IMR-90 (cell line): ENCODE measurements around the gene C1orf87. TPM values are rescaled to one million over a fixed set of nuclear protein-coding genes. Genes with fewer than 3 reads are reported as not detected.
A peak's percentile ranks its signal among the peaks of the same experiment; 100 is the strongest.

ENCODE experiments used
- ATAC-seq: fragments of 200-7000 bp; cut with Tn5 transposase; 2 replicates; pipeline ENCODE4 v1.9.1; 2020; ENCODE audit warnings: low read depth, mild to moderate bottlenecking, moderate library complexity
- BruUV-seq: library from RNA; stranded (reverse); fragments of 400-500 nt; replicated peaks from 2 replicates; lab custom pipeline; 2021; lab: Mats Ljungman, UMichigan
- CTCF ChIA-PET: fragments of 300-600 bp; formaldehyde crosslinking; extraction: SDS; loops from one replicate; lab custom pipeline; 2021; ENCODE audit warnings: antibody characterized with exemption; lab: Yijun Ruan, JAX
- POLR2A ChIA-PET: fragments of 300-600 bp; sonication (Branson Sonifier 250); formaldehyde crosslinking; loops from one replicate; lab custom pipeline; 2022; ENCODE audit warnings: antibody characterized with exemption; ENCODE audit not compliant: unreplicated experiment; lab: Charles Lee
- DNase-seq: peaks from one replicate; pipeline ENCODE4 v3.0.0; 2013
- H2AFZ ChIP-seq: replicated peaks from 2 replicates; pipeline ENCODE3; 2013; ENCODE audit warnings: low read length, mild to moderate bottlenecking; ENCODE audit not compliant: poor library complexity
- H2AK5ac ChIP-seq: 2 replicates; pipeline ENCODE4 v1.6.1; 2013; ENCODE audit warnings: low read depth, low read length, inconsistent platforms
- H2AK9ac ChIP-seq: replicated peaks from 2 replicates; pipeline ENCODE3; 2013; ENCODE audit warnings: mild to moderate bottlenecking, low read depth, low read length, moderate library complexity; ENCODE audit not compliant: poor library complexity
- H2BK120ac ChIP-seq: 2 replicates; pipeline ENCODE4 v1.6.1; 2013; ENCODE audit warnings: low read depth, low read length, inconsistent platforms
- H2BK15ac ChIP-seq: 3 replicates; pipeline ENCODE4 v1.6.1; 2013; ENCODE audit warnings: low read depth, low read length, inconsistent platforms
- H2BK20ac ChIP-seq: 2 replicates; pipeline ENCODE4 v1.6.1; 2013; ENCODE audit warnings: low read depth, mild to moderate bottlenecking, inconsistent platforms, low read length, moderate library complexity
- H2BK5ac ChIP-seq: 2 replicates; pipeline ENCODE4 v1.6.1; 2013; ENCODE audit warnings: mild to moderate bottlenecking, low read depth, low read length, inconsistent platforms; ENCODE audit not compliant: poor library complexity, severe bottlenecking
- H3K14ac ChIP-seq: replicated peaks from 2 replicates; pipeline ENCODE4 v1.6.1; 2013; ENCODE audit warnings: low read depth, low read length, inconsistent platforms
- H3K18ac ChIP-seq: 2 replicates; pipeline ENCODE4 v1.6.1; 2013; ENCODE audit warnings: low read depth, low read length, control low read depth
- H3K23ac ChIP-seq: 2 replicates; pipeline ENCODE4 v1.6.1; 2013; ENCODE audit warnings: low read depth, low read length, inconsistent platforms
- H3K27ac ChIP-seq: 2 replicates; pipeline ENCODE4 v1.5.1; 2013; ENCODE audit warnings: mild to moderate bottlenecking, control low read depth, low read length; ENCODE audit not compliant: insufficient read depth
- H3K27me3 ChIP-seq: 2 replicates; pipeline ENCODE4 v1.6.1; 2013; ENCODE audit warnings: low read length; ENCODE audit not compliant: control insufficient read depth, insufficient read depth
- H3K36me3 ChIP-seq: 2 replicates; pipeline ENCODE4 v1.6.1; 2013; ENCODE audit warnings: low read length, mixed read lengths; ENCODE audit not compliant: control insufficient read depth, insufficient read depth
- H3K4ac ChIP-seq: 2 replicates; pipeline ENCODE4 v1.6.1; 2013; ENCODE audit warnings: low read depth, low read length, inconsistent platforms
- H3K4me1 ChIP-seq: 2 replicates; pipeline ENCODE4 v1.6.1; 2013; ENCODE audit warnings: low read length, mixed read lengths; ENCODE audit not compliant: control insufficient read depth, insufficient read depth
- H3K4me2 ChIP-seq: 2 replicates; pipeline ENCODE4 v1.6.1; 2013; ENCODE audit warnings: low read depth, mild to moderate bottlenecking, control low read depth, low read length, moderate library complexity
- H3K4me3 ChIP-seq: 2 replicates; pipeline ENCODE4 v1.5.1; 2013; ENCODE audit warnings: low read depth, mild to moderate bottlenecking, control low read depth, low read length, moderate library complexity; ENCODE audit not compliant: insufficient read depth
- H3K56ac ChIP-seq: 2 replicates; pipeline ENCODE4 v1.6.1; 2013; ENCODE audit warnings: low read length, inconsistent platforms; ENCODE audit not compliant: insufficient read depth; ENCODE audit errors: extremely low read depth
- H3K79me1 ChIP-seq, 2 experiments: 2 replicates each; pipeline ENCODE4 v1.6.1; 2013; ENCODE audit warnings: low read length in 2 of 2, inconsistent platforms in 1 of 2, low read depth in 1 of 2
- H3K9ac ChIP-seq: 2 replicates; pipeline ENCODE4 v1.6.1; 2013; ENCODE audit warnings: low read depth, low read length, control low read depth
- H3K9me1 ChIP-seq: 2 replicates; pipeline ENCODE4 v1.6.1; 2013; ENCODE audit warnings: low read length, inconsistent platforms; ENCODE audit not compliant: insufficient read depth
- H3K9me3 ChIP-seq: 2 replicates; pipeline ENCODE4 v1.6.1; 2013; ENCODE audit warnings: low read length; ENCODE audit not compliant: control insufficient read depth, insufficient read depth
- H4K20me1 ChIP-seq: 2 replicates; pipeline ENCODE4 v1.6.1; 2013; ENCODE audit warnings: low read length, inconsistent platforms; ENCODE audit not compliant: insufficient read depth
- H4K5ac ChIP-seq: 2 replicates; pipeline ENCODE4 v1.6.1; 2013; ENCODE audit warnings: mild to moderate bottlenecking, low read depth, low read length, control low read depth
- H4K8ac ChIP-seq, 2 experiments: 2 replicates each; pipeline ENCODE4 v1.6.1; 2013; ENCODE audit warnings: low read depth in 2 of 2, low read length in 2 of 2, control low read depth in 1 of 2, inconsistent platforms in 1 of 2
- H4K91ac ChIP-seq: 2 replicates; pipeline ENCODE4 v1.6.1; 2013; ENCODE audit warnings: low read depth, low read length, inconsistent platforms; ENCODE audit not compliant: insufficient read depth
- BHLHE40 ChIP-seq: fragments of 150-350 bp; IDR thresholded peaks from 2 replicates; pipeline ENCODE4 v1.6.1; 2016; ENCODE audit warnings: mild to moderate bottlenecking, low read depth, low read length
- MAFK ChIP-seq: IDR thresholded peaks from 2 replicates; pipeline ENCODE4 v1.6.1; 2012; ENCODE audit warnings: low read depth, low read length, improper control_type of control experiment
- MAZ ChIP-seq: IDR thresholded peaks from 2 replicates; pipeline ENCODE4 v1.6.1; 2012; ENCODE audit warnings: low read depth, mild to moderate bottlenecking, low read length, improper control_type of control experiment, moderate library complexity, borderline replicate concordance
- NFE2L2 ChIP-seq: fragments of 150-350 bp; IDR thresholded peaks from 2 replicates; pipeline ENCODE4 v1.6.1; 2016; ENCODE audit warnings: low read depth, mild to moderate bottlenecking, low read length
- POLR2A ChIP-seq: IDR thresholded peaks from 2 replicates; pipeline ENCODE4 v1.6.1; 2012; ENCODE audit warnings: mild to moderate bottlenecking, low read depth, low read length
- RCOR1 ChIP-seq: IDR thresholded peaks from 2 replicates; pipeline ENCODE4 v1.6.1; 2012; ENCODE audit warnings: mild to moderate bottlenecking, low read length, improper control_type of control experiment; ENCODE audit not compliant: insufficient replicate concordance
- SMC3 ChIP-seq: fragments of 150-350 bp; IDR thresholded peaks from 2 replicates; pipeline ENCODE4 v1.6.1; 2016; ENCODE audit warnings: low read depth, mild to moderate bottlenecking, antibody characterized with exemption, low read length, moderate library complexity
- WGBS, 2 experiments: methylation state at CpG; one replicate each; pipeline versions ENCODE4 v1.1.5 to v1.1.7; 2013; ENCODE audit warnings: missing lambda C conversion rate in 2 of 2; ENCODE audit not compliant: insufficient read length in 1 of 2; ENCODE audit errors: extremely low coverage in 2 of 2; 5-methylcytosine and 5-hydroxymethylcytosine counted together
- dilution Hi-C: fragments of 300-500 bp; cut with HindIII; formaldehyde crosslinking; loops from one replicate; pipeline ENCODE4 v1.14.3; 2018; ENCODE audit warnings: low sequenced_read_pairs; ENCODE audit not compliant: unreplicated experiment
- in situ Hi-C: fragments of 300-500 bp; cut with MboI; formaldehyde crosslinking; loops from 3 replicates; pipeline ENCODE4 v1.14.3; 2019; ENCODE audit warnings: low sequenced_read_pairs, inconsistent platforms, mixed read lengths
- intact Hi-C: fragments of 100-400 bp; cut with micrococcal nuclease; formaldehyde crosslinking; loops from 2 replicates; pipeline ENCODE4 v1.10.0; 2022
- polyA plus RNA-seq, 3 experiments: library from polyadenylated mRNA; depleted of rRNA; stranded (reverse); fragments of >200 nt; gene quantifications; 2 replicates each; pipeline ENCODE4 v1.2.3, GENCODE V29; 2012; ENCODE audit warnings: low replicate concordance in 1 of 3
- total RNA-seq: library from RNA; depleted of rRNA; stranded (reverse); fragments of >200 nt; gene quantifications from 2 replicates; pipeline ENCODE4 v1.2.3, GENCODE V29; 2012
- TF ChIP-seq, protein P1 (sequence below): fragments of 150-350 bp; IDR thresholded peaks from 2 replicates; pipeline ENCODE4 v1.6.1; 2016; ENCODE audit warnings: low read depth, mild to moderate bottlenecking, low read length, moderate library complexity, borderline replicate concordance
- TF ChIP-seq, protein P2 (sequence below): fragments of 150-350 bp; IDR thresholded peaks from 2 replicates; pipeline ENCODE4 v1.6.1; 2017; ENCODE audit warnings: mild to moderate bottlenecking, antibody characterized with exemption, low read length, low read depth

C1orf87 gene
- total and polyA plus RNA-seq, 2 of the 4 experiments (the other 2 are of a cell fraction): not detected

DNA sequence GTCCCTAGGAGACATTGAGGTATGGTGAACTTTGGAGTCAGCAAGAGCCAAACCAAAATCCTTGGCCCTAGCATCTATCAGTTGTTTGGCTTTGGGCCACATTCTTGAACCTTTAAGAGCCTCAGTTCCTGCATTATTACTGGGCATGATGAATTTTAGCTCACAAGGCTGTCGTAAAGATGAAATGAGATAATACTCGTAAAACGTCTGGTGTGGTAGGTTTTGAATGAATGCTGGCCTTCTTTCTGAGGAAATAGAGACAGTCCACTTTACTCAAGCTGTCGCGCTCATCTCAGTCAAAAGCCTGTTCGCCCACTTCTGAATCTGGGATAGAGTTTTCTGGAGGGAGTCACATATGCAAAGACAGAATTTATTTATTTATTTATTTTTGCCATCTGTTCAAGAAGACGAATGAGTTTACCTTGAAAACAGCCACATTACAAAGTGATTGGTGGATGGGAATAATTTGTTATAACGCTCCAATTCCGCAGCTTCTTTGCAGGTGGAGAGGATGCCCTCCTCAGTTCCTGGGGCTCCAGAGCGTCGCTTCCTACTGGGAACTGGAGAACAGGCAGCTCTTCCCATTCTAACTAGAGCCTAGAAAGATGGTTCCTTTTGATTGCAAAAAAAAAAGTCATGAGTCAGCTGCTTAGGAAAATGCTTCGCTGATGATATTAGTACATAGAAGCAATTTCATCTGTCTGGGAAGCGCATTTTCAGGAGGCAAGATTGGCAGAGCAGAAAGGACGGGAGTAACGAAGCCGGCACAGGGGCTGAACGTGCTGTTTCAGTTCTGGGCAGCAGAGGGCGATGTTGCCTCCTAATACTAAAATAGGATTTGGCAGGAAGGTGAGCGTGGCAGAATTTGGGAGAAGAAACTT is 97.1 kb downstream of the C1orf87 start (continued):
- TF ChIP-seq SMC3 (peak; percentile 48), NFE2L2 (no peak)

DNA sequence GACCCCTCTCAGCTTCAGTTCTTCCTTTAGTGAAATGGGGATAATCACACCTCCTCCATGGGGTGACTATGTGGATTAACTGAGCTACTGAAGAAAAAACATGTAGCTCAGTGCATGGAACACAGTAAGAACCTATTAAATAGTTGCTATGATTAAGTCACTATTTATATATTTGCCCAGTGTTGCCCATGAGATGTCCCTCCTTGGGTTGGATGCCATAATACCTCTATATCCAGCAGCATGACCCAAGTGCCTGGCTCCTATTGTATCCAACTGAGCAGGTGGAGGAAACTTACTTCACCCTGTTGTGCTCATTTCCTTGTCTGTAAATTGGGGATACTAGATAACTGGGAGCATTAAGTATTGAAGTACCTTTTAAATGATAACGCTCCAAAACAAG is 99.9 kb downstream of the C1orf87 start:
- Histone ChIP-seq H3K18ac (no peak overlapping the region), H3K79me1 (no peaks in the 10 kb centered on the region), H2BK15ac (no peak overlapping the region), H3K56ac (no peak overlapping the region), H4K8ac (no peak overlapping the region), H3K4me3 (no peak overlapping the region), H2BK5ac (no peak overlapping the region), H3K14ac (no peak overlapping the region), H4K20me1 (no peaks in the 10 kb centered on the region), H3K4ac (no peak overlapping the region), H3K9ac (no peak overlapping the region), H2BK120ac (no peak overlapping the region), H3K4me2 (no peak overlapping the region), H2AK5ac (no peak overlapping the region), H4K5ac (no peak overlapping the region), H3K9me3 (no peaks in the 10 kb centered on the region), H3K27me3 (peaks cover 15% of the 10 kb centered on the region), H3K36me3 (no peaks in the 10 kb centered on the region), H2AK9ac (no peak overlapping the region), H3K9me1 (no peaks in the 10 kb centered on the region), H2AFZ (no peak overlapping the region), H3K4me1 (no peaks in the 10 kb centered on the region), H3K27ac (no peak overlapping the region), H4K91ac (no peak overlapping the region), H2BK20ac (no peak overlapping the region), H3K23ac (no peak overlapping the region)
- ATAC-seq (no peak), DNase-seq (no peak)
- TF ChIP-seq POLR2A: no peak
- TF ChIP-seq MAZ: no peak
- TF ChIP-seq, protein P1, sequence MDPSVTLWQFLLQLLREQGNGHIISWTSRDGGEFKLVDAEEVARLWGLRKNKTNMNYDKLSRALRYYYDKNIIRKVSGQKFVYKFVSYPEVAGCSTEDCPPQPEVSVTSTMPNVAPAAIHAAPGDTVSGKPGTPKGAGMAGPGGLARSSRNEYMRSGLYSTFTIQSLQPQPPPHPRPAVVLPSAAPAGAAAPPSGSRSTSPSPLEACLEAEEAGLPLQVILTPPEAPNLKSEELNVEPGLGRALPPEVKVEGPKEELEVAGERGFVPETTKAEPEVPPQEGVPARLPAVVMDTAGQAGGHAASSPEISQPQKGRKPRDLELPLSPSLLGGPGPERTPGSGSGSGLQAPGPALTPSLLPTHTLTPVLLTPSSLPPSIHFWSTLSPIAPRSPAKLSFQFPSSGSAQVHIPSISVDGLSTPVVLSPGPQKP: no peak
- no peak for TF ChIP-seq SMC3
- TF ChIP-seq BHLHE40: no peak
- TF ChIP-seq, protein P2, sequence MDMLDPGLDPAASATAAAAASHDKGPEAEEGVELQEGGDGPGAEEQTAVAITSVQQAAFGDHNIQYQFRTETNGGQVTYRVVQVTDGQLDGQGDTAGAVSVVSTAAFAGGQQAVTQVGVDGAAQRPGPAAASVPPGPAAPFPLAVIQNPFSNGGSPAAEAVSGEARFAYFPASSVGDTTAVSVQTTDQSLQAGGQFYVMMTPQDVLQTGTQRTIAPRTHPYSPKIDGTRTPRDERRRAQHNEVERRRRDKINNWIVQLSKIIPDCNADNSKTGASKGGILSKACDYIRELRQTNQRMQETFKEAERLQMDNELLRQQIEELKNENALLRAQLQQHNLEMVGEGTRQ: no peak
- TF ChIP-seq RCOR1: no peak
- no peak for TF ChIP-seq MAFK
- in situ Hi-C loops: no loop called here
- POLR2A ChIA-PET: no interaction called here
- dilution Hi-C loops: no loop called here
- intact Hi-C loops: loop anchor here (2.0 to 10.0 kb wide), 2 partner anchors 871 to 1879 kb away; no protein-coding TSS in a partner anchor
- no TSS peak for BruUV-seq
- CTCF ChIA-PET: interaction anchor here (1.0 kb wide), 1 partner anchor 1076 kb away, joined by 3 read pairs; no protein-coding TSS in a partner anchor
- no CpG with 5 or more reads among the region's 1 CpG for WGBS, 2 experiments
